Adrenal gland (tissue), 12 donors: ENCODE data around the gene TP53. TPM values are rescaled to one million over a fixed set of nuclear protein-coding genes. Genes with fewer than 3 reads are reported as not detected.
A peak's percentile ranks its signal among the peaks of the same experiment; 100 is the strongest.
"Not testable (repeated sequence)": the region's sequence is repeated elsewhere in the genome, so short reads cannot be mapped to it uniquely, and the experiment has no call there.

ENCODE experiments used
- DNase-seq, 7 donors: peaks; one replicate each; pipeline ENCODE4 v3.0.0-alpha.2; 2019 to 2020
- H3K27ac ChIP-seq, 5 donors: fragments of 200-600 bp; sonication (generic) in 4 of 5; 1 replicate in 3 of 5; 2 replicates in 2 of 5; pipeline versions ENCODE4 v1.5.1 to v1.8.0; 2016 to 2020; ENCODE audit warnings: mild to moderate bottlenecking in 1 of 5
- H3K27me3 ChIP-seq: fragments of 200-600 bp; 2 replicates; pipeline ENCODE4 v1.8.0; 2021
- H3K36me3 ChIP-seq, 2 donors: fragments of 200-600 bp; replicated peaks in 1 of 2; 1 replicate in 1 of 2; 2 replicates in 1 of 2; pipeline versions ENCODE4 v1.5.1 to v1.8.0; 2018 to 2022
- H3K4me1 ChIP-seq, 2 donors: fragments of 200-600 bp; replicated peaks in 1 of 2; 1 replicate in 1 of 2; 2 replicates in 1 of 2; pipeline versions ENCODE4 v1.5.1 to v1.8.0; 2018 to 2021
- H3K4me3 ChIP-seq, 4 donors: fragments of 200-600 bp; sonication (generic) in 3 of 4; one replicate each; pipeline ENCODE4 v1.5.1; 2016 to 2018
- H3K9me3 ChIP-seq, 3 donors: fragments of 200-600 bp; sonication (generic) in 1 of 3; replicated peaks in 1 of 3; 1 replicate in 2 of 3; 2 replicates in 1 of 3; pipeline versions ENCODE4 v1.5.1 to v1.8.0; 2016 to 2021
- CTCF ChIP-seq, 6 experiments: fragments of 450-650 bp in 4 of 6; fragments of 200-600 bp in 2 of 6; sonication (generic) in 1 of 6; IDR thresholded peaks; 1 replicate in 5 of 6; 2 replicates in 1 of 6; pipeline versions ENCODE4 v1.5.1 to v1.8.0; 2016 to 2021; ENCODE audit warnings: antibody characterized with exemption in 6 of 6, mild to moderate bottlenecking in 2 of 6, moderate library complexity in 1 of 6
- POLR2A ChIP-seq, 2 donors: fragments of 450-650 bp; IDR thresholded peaks; one replicate each; pipeline ENCODE4 v1.6.1; 2017; ENCODE audit warnings: antibody characterized with exemption in 2 of 2, mild to moderate bottlenecking in 2 of 2, moderate library complexity in 1 of 2
- WGBS, 4 donors: extraction: QIAGEN DNeasy Blood & Tissue Kit in 2 of 4; methylation state at CpG; one replicate each; pipeline versions ENCODE4 v1.1.5 to v1.1.7; 2013 to 2017; 5-methylcytosine and 5-hydroxymethylcytosine counted together
- intact Hi-C, 2 donors: fragments of 100-400 bp; cut with DNase I; formaldehyde crosslinking; loops; one replicate each; pipeline versions ENCODE4 v1.14.1 to v1.15.0; 2022 to 2023
- polyA plus RNA-seq, 3 donors: library from polyadenylated mRNA; stranded (reverse); fragments of 200-250 nt in 2 of 3; fragments of 350-450 nt in 1 of 3; fragmentation: Illumina TruSeq in 1 of 3; extraction: RNeasy Lipid Tissue Mini Kit (QIAGEN cat#74804) in 1 of 3; gene quantifications; one replicate each; pipeline ENCODE4 v1.2.3, GENCODE V29; 2013 to 2014
- total RNA-seq, 9 donors: library from RNA; depleted of rRNA in 4 of 9; stranded (reverse); fragments of >200 nt in 4 of 9; fragments of 120-200 nt in 1 of 9; fragmentation: NEBNext Ultra II Directional in 1 of 9; extraction: Animal tissue kit (Norgen Biotek cat#: 25700) in 1 of 9; gene quantifications; one replicate each; pipeline versions ENCODE4 v1.1.0 to v1.2.4, GENCODE V29; 2013 to 2023
- donor health status: healthy with polysubstance abuse.
- donor health status: Bipolar disorder and iron deficiency.
- donor health status: DM: yes; HTN: yes; CAD: no.
- donor health status: DM: no; HTN: no; CAD: no.
- donor health status: DM: no; HTN: no; CAD: no.
- donor health status: DM: yes; HTN: yes; CAD: no.

TP53 gene
- total and polyA plus RNA-seq, 12 donors = 9.7 to 85.9 (median 26.6) TPM

GRCh38 chr17:7626956-7627249, 60.4 kb downstream of the TP53 start:
- H3K9me3 ChIP-seq = no peaks in the 10 kb centered on the region
- H3K4me1 ChIP-seq = peaks cover 17% of the 10 kb centered on the region in 2 donors
- H3K36me3 ChIP-seq = no peaks in the 10 kb centered on the region
- no peak for DNase-seq
- no peaks in the 10 kb centered on the region for H3K27me3 ChIP-seq
- intact Hi-C loops = no loop called here
- no peak for TF ChIP-seq CTCF (IDR thresholded peaks at IDR 0.05)
- TF ChIP-seq POLR2A (IDR thresholded peaks at IDR 0.05) = no peak
- WGBS, 4 donors = 6 to 14% (median 8%) methylated on average over 6 of the region's 6 CpGs
- H3K27ac ChIP-seq = peak overlapping the region; percentile 88 to 99 (median 96)
- H3K4me3 ChIP-seq = peak overlapping the region in 3 of 4 donors; percentile 91 to 99 (median 97)

- intact Hi-C loops = no loop called here
- Histone ChIP-seq H3K27me3 (no peaks in the 10 kb centered on the region), H3K27ac (peak overlapping the region; percentile 88 to 99 (median 96)), H3K36me3 (no peaks in the 10 kb centered on the region), H3K4me1 (peaks cover 17% of the 10 kb centered on the region in 2 donors), H3K4me3 (peak overlapping the region in 2 of 4 donors; percentile 97 to 99), H3K9me3 (no peaks in the 10 kb centered on the region)
- 30 to 41% (median 39%) methylated on average over 7 of the region's 7 CpGs for WGBS, 4 donors
- peak in 1 of 2 donors; percentile 27 for TF ChIP-seq POLR2A (IDR thresholded peaks at IDR 0.05)
- TF ChIP-seq CTCF (IDR thresholded peaks at IDR 0.05) = no peak
- DNase-seq = peak; percentile 47 to 76 (median 70)
These were observed 61.0 kb downstream of the TP53 start for GRCh38 chr17:7626307-7626706.

GRCh38 chr17:7625749-7626148, 61.5 kb downstream of the TP53 start:
- H3K9me3 ChIP-seq, H3K27ac ChIP-seq, H3K27me3 ChIP-seq, intact Hi-C loops, H3K36me3 ChIP-seq, DNase-seq, H3K4me3 ChIP-seq: not testable (repeated sequence)
- H3K4me1 ChIP-seq = peaks cover 17% of the 10 kb centered on the region in 2 donors
- WGBS, 4 donors = 92 to 95% (median 95%) methylated on average over 16 of the region's 16 CpGs

GRCh38 chr17:7623661-7624060, 63.6 kb downstream of the TP53 start:
- 74 to 80% (median 78%) methylated on average over 5 of the region's 5 CpGs for WGBS, 4 donors
- Histone ChIP-seq H3K4me1 (peaks cover 17% of the 10 kb centered on the region in 2 donors), H3K4me3 (no peak overlapping the region), H3K27me3 (no peaks in the 10 kb centered on the region), H3K36me3 (no peaks in the 10 kb centered on the region), H3K9me3 (no peaks in the 10 kb centered on the region), H3K27ac (no peak overlapping the region)
- TF ChIP-seq POLR2A (IDR thresholded peaks at IDR 0.05) (no peak), CTCF (IDR thresholded peaks at IDR 0.05) (no peak)
- no peak for DNase-seq
- intact Hi-C loops = no loop called here

GRCh38 chr17:7620835-7621234, 66.5 kb downstream of the TP53 start:
- H3K36me3 ChIP-seq = no peaks in the 10 kb centered on the region
- H3K4me1 ChIP-seq = no peaks in the 10 kb centered on the region
- intact Hi-C loops = no loop called here
- WGBS, 4 donors = 85 to 93% (median 92%) methylated on average over 3 to 8 of the region's 8 CpGs
- TF ChIP-seq CTCF (IDR thresholded peaks at IDR 0.05) = no peak
- TF ChIP-seq POLR2A (IDR thresholded peaks at IDR 0.05) = no peak
- no peaks in the 10 kb centered on the region for H3K9me3 ChIP-seq
- no peaks in the 10 kb centered on the region for H3K27me3 ChIP-seq
- H3K4me3 ChIP-seq = no peak overlapping the region
- H3K27ac ChIP-seq = no peak overlapping the region
- DNase-seq = no peak
